Measurements from ENCODE around the gene KRTCAP3.
A peak's percentile ranks its signal among the peaks of the same experiment; 100 is the strongest.

KRTCAP3 gene

DNA sequence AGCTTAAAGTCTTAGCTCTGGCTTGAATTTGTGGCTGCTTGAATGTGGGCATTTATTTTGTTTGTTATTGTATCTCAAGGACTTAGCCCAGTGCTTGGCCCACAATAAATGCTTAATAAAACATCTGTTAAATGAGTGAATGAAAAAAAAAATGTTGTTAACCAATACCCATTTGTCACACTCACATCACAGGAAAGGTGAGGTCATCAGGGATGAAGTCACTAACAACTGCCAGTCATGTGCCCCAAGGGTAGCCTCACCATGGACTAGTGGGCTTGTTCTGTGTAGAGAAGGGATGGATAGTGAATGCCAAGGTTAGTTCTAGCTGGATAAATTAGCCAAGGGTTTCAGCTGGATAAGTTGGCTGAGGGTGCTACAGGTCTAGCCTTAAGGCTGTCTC lies 10.8 kb upstream of the KRTCAP3 start:
- Histone ChIP-seq H3K4me3 (ENCODE audit: low read depth, low read length) (no peak overlapping the region), H3K36me3 (peaks cover 54% of the 10 kb centered on the region), H3K27me3 (ENCODE audit: insufficient read depth, low read depth, severe bottlenecking) (no peaks in the 10 kb centered on the region), H3K27ac (no peak overlapping the region), H3K9me3 (ENCODE audit: severe bottlenecking) (no peaks in the 10 kb centered on the region)
- TF ChIP-seq, protein P1, sequence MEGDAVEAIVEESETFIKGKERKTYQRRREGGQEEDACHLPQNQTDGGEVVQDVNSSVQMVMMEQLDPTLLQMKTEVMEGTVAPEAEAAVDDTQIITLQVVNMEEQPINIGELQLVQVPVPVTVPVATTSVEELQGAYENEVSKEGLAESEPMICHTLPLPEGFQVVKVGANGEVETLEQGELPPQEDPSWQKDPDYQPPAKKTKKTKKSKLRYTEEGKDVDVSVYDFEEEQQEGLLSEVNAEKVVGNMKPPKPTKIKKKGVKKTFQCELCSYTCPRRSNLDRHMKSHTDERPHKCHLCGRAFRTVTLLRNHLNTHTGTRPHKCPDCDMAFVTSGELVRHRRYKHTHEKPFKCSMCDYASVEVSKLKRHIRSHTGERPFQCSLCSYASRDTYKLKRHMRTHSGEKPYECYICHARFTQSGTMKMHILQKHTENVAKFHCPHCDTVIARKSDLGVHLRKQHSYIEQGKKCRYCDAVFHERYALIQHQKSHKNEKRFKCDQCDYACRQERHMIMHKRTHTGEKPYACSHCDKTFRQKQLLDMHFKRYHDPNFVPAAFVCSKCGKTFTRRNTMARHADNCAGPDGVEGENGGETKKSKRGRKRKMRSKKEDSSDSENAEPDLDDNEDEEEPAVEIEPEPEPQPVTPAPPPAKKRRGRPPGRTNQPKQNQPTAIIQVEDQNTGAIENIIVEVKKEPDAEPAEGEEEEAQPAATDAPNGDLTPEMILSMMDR (IDR thresholded peaks at IDR 0.05; ENCODE audit: low read depth, low read length): no peak
- no peak for DNase-seq

DNA sequence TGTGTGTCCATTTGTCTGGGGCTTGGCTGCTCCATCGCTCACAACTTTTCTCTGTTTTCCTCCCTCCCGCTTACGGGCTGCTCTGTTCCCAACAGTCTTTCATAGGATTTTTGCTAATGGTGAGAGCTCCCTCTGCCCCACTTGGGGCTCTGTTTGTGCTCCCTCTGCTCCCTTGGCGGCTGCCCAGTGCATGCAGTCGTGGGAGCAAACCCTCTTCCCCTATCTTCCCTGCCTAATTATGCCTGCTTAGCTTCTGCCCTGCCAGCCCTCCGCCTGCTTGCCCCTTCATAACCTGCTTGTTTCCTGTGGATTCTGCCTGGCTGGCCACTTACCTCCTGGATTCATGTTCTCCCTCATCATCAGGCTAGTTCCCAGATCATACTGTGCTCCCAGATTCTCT lies 6.6 kb upstream of the KRTCAP3 start:
- peak overlapping the region; percentile 32; the same call in 1 of the 2 replicates for H3K27ac ChIP-seq
- no peak for DNase-seq
- no peaks in the 10 kb centered on the region for H3K9me3 ChIP-seq (ENCODE audit: severe bottlenecking)
- H3K36me3 ChIP-seq: peaks cover 92% of the 10 kb centered on the region
- H3K27me3 ChIP-seq (ENCODE audit: insufficient read depth, low read depth, severe bottlenecking): no peaks in the 10 kb centered on the region
- TF ChIP-seq, protein P1 (IDR thresholded peaks at IDR 0.05; ENCODE audit: low read depth, low read length): no peak
- H3K4me3 ChIP-seq (ENCODE audit: low read depth, low read length): no peak overlapping the region

DNA sequence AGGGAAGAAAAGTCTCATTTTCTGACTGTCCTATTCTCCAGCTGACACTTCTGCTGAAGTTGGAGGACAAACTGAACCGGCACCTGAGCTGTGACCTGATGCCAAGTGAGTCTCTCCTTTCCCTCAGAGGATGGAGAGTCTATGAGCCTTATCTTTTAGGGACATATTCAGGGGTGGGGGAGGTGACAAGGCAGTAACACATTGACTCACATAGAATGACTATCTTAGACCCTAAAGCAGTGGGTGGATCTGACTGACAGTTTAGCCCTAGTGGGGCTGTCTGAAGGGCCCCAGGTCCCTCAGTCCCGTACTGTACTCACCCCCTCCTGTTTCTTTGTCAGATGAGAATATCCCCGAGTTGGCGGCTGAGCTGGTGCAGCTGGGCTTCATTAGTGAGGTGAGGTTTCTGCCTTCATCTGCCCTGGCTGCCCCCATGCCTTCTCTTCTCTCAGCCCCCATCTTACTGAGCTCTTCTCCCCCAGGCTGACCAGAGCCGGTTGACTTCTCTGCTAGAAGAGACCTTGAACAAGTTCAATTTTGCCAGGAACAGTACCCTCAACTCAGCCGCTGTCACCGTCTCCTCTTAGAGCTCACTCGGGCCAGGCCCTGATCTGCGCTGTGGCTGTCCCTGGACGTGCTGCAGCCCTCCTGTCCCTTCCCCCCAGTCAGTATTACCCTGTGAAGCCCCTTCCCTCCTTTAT lies 805 bp upstream of the KRTCAP3 start:
- Histone ChIP-seq H3K9me3 (ENCODE audit: severe bottlenecking) (no peaks in the 10 kb centered on the region), H3K27me3 (ENCODE audit: insufficient read depth, low read depth, severe bottlenecking) (no peaks in the 10 kb centered on the region), H3K4me3 (ENCODE audit: low read depth, low read length) (no peak overlapping the region), H3K36me3 (peaks cover 91% of the 10 kb centered on the region), H3K27ac (no peak overlapping the region)
- no peak for DNase-seq
- TF ChIP-seq, protein P1 (IDR thresholded peaks at IDR 0.05; ENCODE audit: low read depth, low read length): no peak

DNA sequence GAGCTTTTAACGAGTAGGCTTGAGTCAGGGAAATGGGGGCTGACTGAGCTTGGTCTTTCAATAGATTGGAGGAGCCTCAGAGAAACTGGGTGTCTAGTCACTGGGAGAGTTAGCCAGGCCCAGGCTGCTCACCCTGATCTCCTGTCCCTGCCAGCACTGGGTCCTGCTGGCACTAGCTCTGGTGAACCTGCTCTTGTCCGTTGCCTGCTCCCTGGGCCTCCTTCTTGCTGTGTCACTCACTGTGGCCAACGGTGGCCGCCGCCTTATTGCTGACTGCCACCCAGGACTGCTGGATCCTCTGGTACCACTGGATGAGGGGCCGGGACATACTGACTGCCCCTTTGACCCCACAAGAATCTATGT lies 720 bp downstream of the KRTCAP3 start:
- Histone ChIP-seq H3K36me3 (peaks cover 83% of the 10 kb centered on the region), H3K4me3 (ENCODE audit: low read depth, low read length) (no peak overlapping the region), H3K9me3 (ENCODE audit: severe bottlenecking) (no peaks in the 10 kb centered on the region), H3K27me3 (ENCODE audit: insufficient read depth, low read depth, severe bottlenecking) (no peaks in the 10 kb centered on the region), H3K27ac (no peak overlapping the region)
- no peak for DNase-seq
- TF ChIP-seq, protein P1 (IDR thresholded peaks at IDR 0.05; ENCODE audit: low read depth, low read length): no peak

DNA sequence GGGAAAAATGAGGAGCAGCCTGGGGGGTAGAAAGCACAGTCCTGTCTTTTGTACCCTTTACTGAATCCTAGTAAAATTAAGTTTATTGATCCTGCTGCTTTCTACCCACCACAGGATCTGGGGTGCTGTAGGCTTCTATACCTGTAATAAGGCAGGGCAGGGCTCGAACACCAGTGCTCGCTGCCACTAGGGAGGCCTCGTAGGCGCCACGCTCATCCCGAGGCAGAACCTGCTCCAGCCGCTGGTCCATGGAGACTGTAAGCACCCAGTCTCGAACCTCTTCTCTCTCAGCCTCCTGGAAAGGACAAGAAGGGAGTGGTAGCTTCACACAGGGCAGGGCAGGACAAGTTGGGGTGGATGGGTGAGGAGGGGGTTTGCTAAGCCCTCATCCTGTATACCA lies 3.0 kb downstream of the KRTCAP3 start:
- no peaks in the 10 kb centered on the region for H3K27me3 ChIP-seq (ENCODE audit: insufficient read depth, low read depth, severe bottlenecking)
- no peaks in the 10 kb centered on the region for H3K9me3 ChIP-seq (ENCODE audit: severe bottlenecking)
- peaks cover 79% of the 10 kb centered on the region for H3K36me3 ChIP-seq
- no peak for DNase-seq
- TF ChIP-seq, protein P1 (IDR thresholded peaks at IDR 0.05; ENCODE audit: low read depth, low read length): no peak
- H3K4me3 ChIP-seq (ENCODE audit: low read depth, low read length): no peak overlapping the region
- no peak overlapping the region for H3K27ac ChIP-seq

DNA sequence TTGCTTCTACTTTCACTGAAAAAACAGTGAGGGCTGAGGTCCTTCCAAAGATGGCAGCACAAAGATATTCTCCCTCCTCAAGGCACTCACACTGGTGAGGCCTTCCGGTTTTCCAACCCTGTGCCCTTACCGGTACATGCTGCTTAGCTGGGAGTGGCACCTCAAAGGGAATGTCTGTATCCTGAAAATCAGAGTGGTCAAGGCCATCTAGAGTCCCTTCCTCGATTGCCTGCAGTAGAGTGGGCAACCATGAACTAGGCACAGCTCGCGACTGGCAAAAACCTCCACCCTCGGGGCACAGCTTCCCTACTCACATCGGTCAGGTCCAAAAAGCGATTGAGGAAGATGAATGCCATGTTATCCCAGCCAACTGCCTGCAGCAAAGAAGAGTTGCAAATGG lies 3.4 kb downstream of the KRTCAP3 start:
- Histone ChIP-seq H3K27ac (no peak overlapping the region), H3K27me3 (ENCODE audit: insufficient read depth, low read depth, severe bottlenecking) (no peaks in the 10 kb centered on the region), H3K36me3 (peaks cover 75% of the 10 kb centered on the region), H3K9me3 (ENCODE audit: severe bottlenecking) (no peaks in the 10 kb centered on the region), H3K4me3 (ENCODE audit: low read depth, low read length) (no peak overlapping the region)
- no peak for DNase-seq
- TF ChIP-seq, protein P1 (IDR thresholded peaks at IDR 0.05; ENCODE audit: low read depth, low read length): no peak

All from WERI-Rb-1 (cell line).